COLO829 (cell line): ENCODE measurements around the gene COG8.
A peak's percentile ranks its signal among the peaks of the same experiment; 100 is the strongest.
"Not testable (repeated sequence)": the region's sequence is repeated elsewhere in the genome, so short reads cannot be mapped to it uniquely, and the experiment has no call there.

Source experiments
- DNase-seq: peaks from one replicate; pipeline ENCODE4 v3.0.0; 2012; ENCODE audit warnings: low spot score

COG8 gene, protein sequence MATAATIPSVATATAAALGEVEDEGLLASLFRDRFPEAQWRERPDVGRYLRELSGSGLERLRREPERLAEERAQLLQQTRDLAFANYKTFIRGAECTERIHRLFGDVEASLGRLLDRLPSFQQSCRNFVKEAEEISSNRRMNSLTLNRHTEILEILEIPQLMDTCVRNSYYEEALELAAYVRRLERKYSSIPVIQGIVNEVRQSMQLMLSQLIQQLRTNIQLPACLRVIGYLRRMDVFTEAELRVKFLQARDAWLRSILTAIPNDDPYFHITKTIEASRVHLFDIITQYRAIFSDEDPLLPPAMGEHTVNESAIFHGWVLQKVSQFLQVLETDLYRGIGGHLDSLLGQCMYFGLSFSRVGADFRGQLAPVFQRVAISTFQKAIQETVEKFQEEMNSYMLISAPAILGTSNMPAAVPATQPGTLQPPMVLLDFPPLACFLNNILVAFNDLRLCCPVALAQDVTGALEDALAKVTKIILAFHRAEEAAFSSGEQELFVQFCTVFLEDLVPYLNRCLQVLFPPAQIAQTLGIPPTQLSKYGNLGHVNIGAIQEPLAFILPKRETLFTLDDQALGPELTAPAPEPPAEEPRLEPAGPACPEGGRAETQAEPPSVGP

DNA sequence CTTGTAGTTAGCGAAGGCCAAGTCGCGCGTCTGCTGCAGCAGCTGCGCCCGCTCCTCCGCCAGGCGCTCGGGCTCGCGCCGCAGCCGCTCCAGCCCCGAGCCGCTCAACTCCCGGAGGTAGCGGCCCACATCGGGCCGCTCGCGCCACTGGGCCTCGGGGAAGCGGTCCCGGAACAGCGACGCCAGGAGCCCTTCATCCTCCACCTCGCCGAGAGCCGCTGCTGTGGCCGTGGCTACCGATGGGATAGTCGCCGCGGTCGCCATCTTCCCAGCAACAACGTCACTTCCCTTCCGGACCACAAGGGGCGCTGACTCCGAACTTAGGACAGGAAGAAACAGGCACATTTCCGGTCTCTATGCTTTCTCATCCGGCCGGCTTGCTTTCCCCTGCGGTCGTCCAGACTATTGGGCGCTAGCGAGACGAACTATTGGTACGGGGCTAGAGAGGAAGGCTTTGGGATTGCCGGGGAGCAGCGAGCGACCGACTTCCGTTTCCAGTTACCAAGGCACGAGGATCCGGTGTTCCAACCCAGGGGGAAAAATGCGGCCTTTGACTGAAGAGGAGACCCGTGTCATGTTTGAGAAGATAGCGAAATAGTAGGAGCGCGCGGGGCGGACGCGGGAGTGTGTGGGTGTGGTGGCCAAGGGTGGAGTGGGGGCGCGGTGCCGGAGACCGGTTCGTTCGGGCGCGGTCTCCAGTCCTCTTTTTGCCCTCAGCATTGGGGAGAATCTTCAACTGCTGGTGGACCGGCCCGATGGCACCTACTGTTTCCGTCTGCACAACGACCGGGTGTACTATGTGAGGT is at the start of gene COG8, which contains the start of gene NIP7:
Gene COG8 (minus strand): TSS at position 276 of the 806 bp plus-strand sequence. CDS start 12 bp downstream, at position 264.
Gene NIP7 (plus strand): TSS at position 484 of the 806 bp plus-strand sequence. CDS start 58 bp downstream, at position 542.
- DNase-seq: peak; percentile 83

DNA sequence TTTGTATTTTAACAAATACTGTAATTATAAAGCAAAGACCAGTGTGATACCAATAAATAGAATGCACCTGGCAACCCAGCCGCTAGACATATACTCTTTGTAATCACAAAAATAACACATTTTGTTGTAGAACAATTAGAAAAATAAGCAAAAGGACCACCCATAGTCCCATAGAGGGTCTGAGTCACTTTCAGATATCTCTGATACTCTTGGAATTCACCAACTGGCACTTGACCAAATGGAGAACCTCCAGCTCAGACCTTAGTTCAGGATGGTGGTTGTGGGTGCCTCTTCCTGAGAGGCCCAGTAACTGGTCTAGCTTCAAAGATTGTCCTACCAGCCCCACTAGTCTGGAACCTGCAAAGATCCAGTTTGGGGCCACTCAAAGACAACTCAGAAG is 47.2 kb upstream of the COG8 start:
- DNase-seq: no peak

DNA sequence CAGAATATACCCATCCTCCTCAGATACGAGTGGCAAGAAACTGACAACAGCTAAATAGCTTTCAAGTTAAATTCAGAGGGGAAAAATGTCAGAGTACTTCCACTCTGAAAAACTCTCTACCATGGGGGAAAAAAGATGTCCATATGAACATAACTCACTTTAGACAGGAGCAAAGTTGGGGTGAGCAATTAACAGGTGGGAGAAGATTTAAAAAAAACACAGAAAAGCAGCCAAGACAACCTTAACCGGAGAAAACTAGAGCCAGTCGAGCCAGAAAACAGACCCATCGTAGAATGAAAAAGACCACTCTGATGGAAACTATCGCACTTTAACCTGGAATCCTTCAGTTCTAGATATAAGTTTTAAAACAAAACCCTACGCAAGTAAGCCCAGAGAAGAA is 45.6 kb upstream of the COG8 start:
- no peak for DNase-seq

DNA sequence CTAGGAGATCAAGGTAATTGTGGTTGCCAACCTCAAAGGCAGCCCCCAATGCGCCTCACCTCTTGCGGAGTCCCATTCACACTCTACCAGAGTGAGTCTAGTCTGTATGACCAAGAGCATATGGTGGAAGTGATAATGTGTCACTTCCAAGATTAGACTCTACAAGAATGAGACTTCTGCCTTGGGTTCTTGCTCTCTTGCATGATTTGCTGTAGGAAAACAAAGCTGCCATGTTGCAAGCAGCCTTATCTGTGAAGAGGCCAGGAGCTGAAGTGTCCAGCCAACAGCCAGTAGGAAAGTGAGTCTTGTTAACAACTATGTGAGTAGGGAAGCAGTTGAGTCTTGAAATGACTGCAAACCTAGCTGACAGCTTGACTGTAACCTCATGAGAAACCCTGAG is 43.1 kb upstream of the COG8 start:
- DNase-seq: no peak

DNA sequence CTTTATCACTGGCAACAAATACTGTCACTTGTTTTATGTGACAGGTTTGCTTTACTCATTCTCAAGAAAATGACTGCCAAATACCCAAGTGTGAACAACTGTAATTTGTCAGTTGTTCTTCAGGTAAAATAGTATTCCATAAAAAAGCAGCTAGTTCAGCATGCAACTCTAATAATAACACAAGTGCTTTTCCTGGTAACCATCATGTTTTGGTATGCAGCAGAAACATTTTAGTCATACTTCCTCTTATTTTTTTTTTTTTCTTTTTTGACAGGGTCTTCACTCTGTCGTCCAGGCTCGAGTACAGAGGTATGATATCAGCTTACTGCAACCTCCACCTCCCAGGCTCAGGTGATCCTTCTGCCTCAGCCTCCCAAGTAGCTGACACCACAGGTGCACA is 41.9 kb upstream of the COG8 start:
- no peak for DNase-seq

DNA sequence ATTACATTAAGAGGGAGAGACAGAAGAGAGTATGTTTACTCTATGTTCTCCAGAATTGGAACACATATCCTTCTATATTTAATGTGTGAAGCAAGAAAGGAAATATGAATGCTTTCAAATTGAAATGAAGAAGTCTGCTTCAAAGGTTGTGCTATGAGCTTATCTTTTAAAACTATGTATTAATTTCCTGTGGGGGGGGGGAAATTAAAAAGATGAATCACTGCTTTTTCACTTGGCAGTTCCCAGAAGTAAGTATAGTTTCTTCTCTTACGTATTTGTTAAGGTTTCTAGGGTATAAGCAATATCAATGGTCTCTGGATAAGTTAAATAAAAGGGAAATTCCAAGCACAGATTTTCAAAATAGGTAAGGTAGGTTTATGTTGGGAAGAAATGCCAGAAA is 39.4 kb upstream of the COG8 start:
- no peak for DNase-seq

DNA sequence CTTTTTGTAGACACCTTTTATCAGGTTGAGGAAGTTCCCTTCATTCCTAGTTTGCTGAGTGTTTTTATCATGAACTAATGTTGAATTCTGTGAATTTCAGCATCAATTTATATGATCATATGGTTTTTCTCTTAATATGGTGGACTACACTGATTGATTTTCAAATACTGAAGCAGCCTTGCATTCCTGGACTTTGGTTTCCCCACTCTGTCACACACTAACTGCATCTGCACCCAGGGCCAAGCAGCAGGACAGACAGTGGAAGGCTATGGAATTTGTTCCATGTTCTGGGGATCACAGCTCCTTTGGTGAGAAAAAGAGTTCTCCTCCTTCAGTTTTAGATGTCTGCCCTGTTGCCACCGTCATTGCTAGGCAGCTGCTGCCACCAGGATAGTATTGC is 38.7 kb upstream of the COG8 start:
- DNase-seq: no peak

DNA sequence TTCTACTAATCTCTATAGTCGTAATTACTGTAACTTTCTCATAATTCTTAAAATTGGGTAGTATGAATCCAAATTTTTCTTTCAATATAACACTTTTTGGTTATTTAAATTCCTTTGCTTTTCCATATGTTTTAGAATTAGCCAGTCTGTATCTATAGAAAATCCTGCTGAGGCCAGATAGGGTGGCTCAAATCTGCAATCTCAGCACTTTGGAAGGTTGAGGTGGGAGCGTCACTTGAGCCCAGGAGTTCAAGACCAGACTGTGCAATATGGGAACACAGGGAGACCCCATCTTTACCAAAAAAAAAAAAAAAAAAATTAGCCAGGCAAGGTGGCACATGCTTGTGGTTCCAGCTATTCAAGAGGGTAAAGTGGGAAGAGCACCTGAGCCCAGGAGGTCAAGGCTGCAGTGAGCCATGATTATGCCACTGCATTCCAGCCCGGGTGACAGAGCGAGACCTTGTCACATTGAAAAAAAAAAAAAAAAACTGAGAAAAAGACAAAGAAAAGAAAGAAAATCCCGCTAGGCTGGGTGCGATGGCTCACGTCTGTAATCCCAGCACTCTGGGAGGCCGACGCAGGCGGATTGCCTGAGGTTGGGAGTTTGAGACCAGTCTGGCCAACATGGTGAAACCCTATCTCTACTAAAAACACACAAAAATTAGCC is 37.2 kb upstream of the COG8 start:
- DNase-seq: no peak

DNA sequence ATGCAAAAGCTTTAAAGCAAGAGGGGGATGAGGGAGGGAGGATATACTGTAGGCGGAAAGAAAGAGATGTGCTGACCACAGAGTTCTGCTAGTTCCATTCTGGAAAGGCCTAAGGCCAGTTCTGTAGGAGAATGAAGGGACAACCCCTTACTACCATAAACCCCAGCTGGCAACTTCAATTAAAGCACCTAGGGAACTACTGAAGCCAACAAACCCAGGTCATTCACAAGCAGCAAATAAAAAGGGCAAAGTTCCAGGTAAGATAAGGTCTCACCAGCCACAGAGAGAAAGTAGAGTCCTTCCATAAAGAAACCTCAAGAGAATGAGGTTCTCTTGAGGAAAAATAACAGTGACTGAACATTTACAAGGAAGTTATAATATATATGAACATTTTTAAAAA is 33.7 kb upstream of the COG8 start:
- DNase-seq: no peak

DNA sequence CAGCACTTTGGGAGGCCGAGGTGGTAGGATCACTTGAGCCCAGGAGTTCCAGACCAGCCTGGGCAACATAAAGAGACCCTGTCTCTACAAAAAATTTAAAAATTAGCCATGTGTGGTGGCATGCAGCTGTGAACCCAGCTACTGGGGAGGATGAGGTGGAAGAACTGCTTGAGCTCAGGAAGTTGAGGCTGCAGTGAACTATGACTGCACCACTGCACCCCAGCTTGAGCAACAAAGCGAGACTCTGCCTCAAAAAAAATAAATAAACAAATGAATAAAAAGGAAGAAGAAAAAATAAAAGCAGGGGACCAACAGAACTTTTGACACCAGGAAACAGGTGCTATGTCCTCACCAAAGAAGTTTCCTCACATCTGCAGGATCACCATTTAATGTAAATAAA is 32.2 kb upstream of the COG8 start:
- DNase-seq: no peak

DNA sequence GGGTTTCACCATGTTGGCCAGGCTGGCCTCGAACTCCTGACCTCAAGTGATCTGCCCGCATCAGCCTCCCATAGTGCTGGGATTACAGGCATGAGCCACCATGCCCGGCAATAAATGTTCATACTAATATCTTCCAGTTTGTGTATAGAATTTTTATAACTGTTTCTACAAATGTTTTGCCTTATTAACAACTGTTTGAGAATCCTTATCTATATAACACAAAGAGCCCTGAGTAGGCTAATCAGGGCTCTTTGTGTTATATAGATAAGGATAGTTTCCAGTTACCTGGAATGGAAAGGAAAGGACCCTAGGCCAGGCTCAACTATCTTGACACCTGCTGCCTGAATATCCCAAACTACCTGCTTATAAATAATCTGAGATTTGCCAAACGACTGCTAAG is 29.5 kb upstream of the COG8 start:
- no peak for DNase-seq

DNA sequence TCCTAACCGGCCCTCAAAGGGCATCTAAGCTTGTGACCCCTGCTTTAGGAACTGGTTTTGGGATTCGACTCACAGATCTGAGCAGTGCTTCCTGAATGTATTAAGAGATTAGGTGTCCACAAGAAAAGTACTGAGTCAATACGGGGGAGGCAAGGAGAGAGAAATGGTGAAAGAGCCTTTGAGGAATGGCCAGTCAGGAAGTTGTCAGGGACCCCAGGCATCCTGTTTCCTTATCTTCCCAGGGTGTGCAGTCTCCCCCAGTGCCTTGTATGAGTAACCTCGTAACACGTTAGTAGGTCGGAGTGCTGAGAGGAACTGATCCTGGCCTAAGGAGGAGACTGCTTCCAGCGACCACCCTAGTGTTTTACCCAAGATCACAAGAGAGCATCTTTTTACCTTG is 28.6 kb upstream of the COG8 start:
- DNase-seq: no peak

DNA sequence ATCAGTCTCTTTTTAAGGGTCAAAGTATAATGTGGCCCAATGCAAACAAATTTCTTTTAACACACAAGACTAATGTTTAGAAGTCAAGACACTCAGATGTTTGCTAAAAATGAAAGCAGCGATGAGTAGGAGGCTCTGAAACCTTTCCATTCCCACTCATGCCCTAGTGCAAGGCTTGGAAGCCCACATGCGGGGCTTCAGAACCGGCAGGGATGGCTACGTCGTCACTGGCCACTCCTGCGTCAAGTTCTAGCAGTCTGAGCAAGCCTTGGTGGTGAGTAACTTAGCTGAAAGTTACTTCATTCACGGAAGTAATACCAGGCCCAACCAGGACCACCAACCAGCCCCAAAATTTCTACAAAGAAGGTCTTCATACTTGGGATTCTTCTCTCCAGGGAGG is 27.1 kb upstream of the COG8 start:
- no peak for DNase-seq

DNA sequence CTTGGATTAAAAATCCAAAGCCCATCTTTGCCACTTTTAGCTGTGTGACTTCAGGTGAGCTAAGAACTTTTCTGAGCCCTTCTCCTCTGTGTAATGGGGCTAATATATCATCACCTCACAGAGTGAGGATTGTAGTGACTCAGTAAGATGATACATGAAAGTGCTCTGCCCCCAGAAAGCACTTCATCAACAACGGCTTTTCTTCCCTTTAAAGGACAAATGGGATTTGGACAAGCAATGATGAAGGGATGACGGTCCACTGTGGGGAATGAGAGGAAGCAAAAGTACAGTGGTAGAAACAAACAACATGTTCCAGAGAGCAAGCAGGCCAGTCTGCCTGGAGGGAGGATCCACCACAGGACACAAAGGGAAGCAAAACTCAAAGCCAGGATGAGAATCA is 26.5 kb upstream of the COG8 start:
- DNase-seq: no peak

DNA sequence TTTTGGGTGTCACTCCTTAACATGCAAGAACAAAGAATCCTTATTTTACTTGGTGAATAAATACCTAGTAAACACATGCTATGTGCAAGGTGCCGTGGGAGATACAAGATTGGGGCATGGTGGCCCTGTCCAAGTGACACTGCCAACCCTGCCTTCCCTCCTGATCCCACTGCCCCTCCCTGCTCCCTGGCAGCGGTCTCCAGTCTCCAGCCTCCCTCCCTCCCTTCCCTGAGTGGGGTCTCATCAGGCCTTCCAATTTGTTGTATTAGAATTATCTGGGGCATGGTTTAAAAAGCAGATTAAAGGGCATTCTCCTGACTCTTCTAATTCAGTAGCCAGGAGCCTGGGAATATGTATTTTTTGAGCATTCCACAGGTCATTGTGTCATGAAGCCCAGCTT is 24.7 kb upstream of the COG8 start:
- DNase-seq: no peak

DNA sequence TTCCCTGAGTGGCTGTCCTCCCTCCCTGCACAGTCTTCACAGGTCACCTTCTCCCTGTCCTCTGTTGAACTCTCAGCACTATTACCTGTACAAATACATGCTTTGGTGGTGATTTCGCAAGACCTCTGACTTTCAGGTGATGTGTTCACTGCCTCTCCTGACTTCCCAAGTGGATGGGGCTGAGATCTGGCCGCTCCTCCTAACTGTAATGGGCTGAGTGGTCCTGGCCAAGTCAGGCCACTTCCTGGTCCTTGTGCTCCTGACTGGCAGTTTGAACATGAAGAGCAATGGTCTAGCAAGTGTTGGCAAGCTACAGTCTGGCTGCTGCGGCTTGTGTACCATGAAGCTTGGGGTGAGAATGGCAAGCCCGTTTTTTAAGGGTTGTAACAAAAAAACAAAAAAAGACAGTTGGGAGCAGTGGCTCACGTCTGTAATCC is 23.9 kb upstream of the COG8 start:
- DNase-seq: no peak

DNA sequence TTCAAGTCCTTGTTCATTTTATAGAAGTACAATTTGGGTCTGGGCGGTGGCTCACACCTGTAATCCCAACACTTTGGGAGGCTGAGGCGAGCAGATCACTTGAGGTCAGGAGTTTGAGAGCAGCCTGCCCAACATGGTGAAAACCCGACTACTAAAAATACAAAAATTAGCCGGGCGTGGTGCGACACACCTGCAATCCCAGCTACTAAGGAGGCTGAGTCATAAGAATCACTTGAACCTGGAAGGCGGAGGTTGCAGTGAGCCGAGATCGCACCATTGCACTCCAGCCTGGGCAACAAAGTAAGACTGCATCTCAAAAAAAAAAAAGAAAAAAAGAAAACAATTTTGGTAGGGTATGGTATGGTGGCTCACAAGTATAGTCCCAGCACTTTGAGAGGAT is 20.7 kb upstream of the COG8 start:
- DNase-seq: not testable (repeated sequence)

DNA sequence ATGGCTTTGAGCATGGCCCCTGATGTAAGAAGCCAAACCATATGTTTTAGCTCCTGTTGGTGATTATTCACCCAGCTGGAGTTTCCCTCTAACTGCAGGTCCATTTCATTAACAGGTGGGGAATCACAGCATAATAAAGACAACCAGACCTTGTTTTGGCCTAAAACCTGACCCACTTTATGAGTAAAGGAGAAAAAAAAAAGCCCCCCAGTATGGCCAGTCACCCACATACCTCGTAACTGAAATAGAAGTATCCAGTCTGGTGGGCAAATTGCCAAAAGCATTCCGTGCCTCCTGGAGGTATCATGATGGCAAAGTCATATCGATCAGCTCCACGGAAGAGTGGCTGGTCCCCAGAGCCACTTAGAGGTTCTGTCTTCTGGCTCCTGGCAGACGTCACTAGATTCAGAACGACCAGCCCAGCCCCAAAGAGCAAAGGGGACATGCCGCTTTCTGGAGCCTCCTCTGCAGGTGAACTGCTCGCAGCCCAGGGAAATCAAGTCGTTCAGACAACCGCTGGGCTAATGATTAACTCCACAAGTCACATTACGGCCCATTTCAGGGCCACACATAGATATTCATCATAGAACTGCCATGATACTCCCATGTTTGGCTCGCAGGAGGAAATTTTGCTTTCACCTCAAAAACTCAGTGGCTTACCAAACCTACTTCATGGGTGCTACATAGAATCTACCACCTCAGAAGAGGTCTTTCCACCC is 12.1 kb upstream of the COG8 start, which contains the start of gene TMED6:
Gene TMED6 (minus strand): TSS at position 478 of the 719 bp plus-strand sequence. CDS start 33 bp downstream, at position 445.
- DNase-seq: no peak

DNA sequence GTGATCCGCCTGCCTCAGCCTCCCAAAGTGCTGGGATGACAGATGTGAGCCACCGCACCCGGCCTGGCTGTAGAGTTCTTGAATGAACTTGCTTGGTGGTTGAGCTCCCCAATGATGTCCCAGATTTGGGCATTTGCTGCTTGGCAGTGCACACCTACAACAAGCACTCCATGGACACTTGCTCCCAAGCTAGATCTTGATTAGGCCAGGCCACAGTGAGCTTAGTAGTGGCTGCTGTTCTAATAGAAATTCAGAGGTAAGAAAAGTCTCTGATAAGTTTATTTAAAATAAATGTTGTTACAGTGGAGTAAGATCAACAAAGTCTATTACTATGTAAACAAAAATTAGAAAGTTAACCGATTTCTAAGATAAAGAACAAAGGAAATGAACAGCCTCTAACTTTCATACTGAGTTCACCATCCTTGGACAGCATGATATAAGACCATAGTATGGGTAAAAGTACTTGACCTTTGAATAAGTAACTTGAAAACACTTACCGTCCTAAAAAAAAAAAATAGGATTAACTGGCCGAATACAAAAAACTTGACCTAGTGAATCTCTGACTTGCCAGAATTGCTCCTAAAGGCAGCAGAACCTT is 11.3 kb upstream of the COG8 start:
- DNase-seq: no peak

DNA sequence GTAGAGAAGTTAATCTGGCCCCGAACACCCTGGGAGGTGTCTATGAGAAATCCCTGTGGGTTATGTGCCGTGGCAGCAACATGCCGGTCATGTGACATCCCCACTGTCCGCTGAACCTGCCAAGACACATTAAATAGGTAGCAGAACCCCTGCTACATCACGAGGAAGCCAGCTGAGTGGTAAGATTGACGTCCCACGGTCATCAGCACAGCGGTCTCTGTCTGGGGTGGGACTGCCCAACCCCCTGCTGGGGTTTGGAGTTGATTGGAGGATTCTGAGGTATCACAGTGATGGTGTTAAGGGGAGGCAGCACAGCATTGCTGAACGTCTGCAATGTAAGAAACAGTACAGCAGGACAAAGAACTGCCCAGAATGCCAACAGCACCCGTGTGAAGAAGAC is 10.2 kb upstream of the COG8 start:
- DNase-seq: no peak

DNA sequence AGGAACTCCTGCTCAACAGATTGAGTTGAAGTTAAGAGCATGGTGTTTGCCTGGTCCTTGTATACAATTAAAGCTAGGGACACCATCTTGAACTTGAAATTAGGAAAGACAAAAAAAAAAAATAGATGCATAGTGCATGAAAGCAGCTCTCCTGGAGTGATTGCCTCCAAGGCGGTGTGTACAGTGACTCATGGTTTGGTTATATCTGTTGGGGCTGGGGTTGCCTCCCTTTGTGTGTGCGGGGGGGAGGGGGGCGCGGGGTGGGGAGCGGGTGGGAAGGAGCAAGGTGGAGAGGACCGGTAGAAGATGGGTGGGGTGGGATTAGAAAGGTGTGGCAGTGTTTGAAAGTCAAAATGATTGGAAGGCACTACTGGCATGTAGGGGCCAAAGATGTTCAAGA is 8.9 kb upstream of the COG8 start:
- DNase-seq: no peak
